ENCODE measurements around the gene TMEM185A.

DNA sequence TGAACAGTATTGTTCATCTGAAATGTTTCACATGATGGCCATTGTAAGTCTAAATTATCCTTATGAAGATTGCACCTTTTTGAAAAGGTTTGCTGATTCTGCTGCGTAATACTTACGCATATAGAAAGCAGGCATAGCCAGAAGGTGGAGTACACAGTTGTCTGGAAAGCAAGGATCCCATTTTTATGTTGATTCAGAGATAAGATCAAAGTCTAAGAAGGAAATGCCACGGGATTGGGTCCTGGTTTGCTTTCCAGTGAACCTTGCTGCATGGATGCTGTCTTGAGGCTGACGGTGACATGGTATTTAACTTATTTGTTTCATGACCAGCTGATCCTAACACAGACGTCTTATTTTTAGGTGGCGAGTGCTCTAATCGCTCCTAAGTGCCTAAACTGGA is 59.8 kb downstream of the TMEM185A start:
- TF ChIP-seq, protein P1, sequence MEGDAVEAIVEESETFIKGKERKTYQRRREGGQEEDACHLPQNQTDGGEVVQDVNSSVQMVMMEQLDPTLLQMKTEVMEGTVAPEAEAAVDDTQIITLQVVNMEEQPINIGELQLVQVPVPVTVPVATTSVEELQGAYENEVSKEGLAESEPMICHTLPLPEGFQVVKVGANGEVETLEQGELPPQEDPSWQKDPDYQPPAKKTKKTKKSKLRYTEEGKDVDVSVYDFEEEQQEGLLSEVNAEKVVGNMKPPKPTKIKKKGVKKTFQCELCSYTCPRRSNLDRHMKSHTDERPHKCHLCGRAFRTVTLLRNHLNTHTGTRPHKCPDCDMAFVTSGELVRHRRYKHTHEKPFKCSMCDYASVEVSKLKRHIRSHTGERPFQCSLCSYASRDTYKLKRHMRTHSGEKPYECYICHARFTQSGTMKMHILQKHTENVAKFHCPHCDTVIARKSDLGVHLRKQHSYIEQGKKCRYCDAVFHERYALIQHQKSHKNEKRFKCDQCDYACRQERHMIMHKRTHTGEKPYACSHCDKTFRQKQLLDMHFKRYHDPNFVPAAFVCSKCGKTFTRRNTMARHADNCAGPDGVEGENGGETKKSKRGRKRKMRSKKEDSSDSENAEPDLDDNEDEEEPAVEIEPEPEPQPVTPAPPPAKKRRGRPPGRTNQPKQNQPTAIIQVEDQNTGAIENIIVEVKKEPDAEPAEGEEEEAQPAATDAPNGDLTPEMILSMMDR (conservative IDR thresholded peaks at IDR 0.05; ENCODE audit: low read depth, low read length) = no peak
- no peak for TF ChIP-seq EZH2 (IDR thresholded peaks at IDR 0.05; ENCODE audit: borderline replicate concordance, low read depth, low read length, poor library complexity, severe bottlenecking)
